ENCODE results near the gene NOTUM.

- no peak for TF ChIP-seq CTCF (IDR thresholded peaks at IDR 0.05)
- no peak for TF ChIP-seq POLR2AphosphoS5 (IDR thresholded peaks at IDR 0.05)
Observed at GRCh38 chr17:81952792-81953228, 8.2 kb downstream of the NOTUM start.

All from upper lobe of left lung (tissue), 4 donors.